Gastroesophageal sphincter (tissue), 3 donors: Measurements from ENCODE around the gene TP53BP1.

Source experiments
- CTCF ChIP-seq, 4 experiments: fragments of 200-600 bp in 2 of 4; fragments of 450-650 bp in 2 of 4; sonication (generic) in 1 of 4; IDR thresholded peaks; one replicate each; pipeline ENCODE4 v1.5.1; 2017 to 2019; ENCODE audit warnings: antibody characterized with exemption in 4 of 4, mild to moderate bottlenecking in 2 of 4, moderate library complexity in 2 of 4
- EP300 ChIP-seq: sonication (generic); formaldehyde crosslinking; IDR thresholded peaks from one replicate; pipeline ENCODE4 v1.6.1; 2017; ENCODE audit warnings: antibody characterized with exemption, mild to moderate bottlenecking
- POLR2A ChIP-seq, 2 donors: fragments of 450-650 bp; IDR thresholded peaks; one replicate each; pipeline ENCODE4 v1.6.1; 2017; ENCODE audit warnings: antibody characterized with exemption in 2 of 2, mild to moderate bottlenecking in 2 of 2, moderate library complexity in 1 of 2
- POLR2AphosphoS5 ChIP-seq: sonication (generic); formaldehyde crosslinking; IDR thresholded peaks from one replicate; pipeline ENCODE4 v1.6.1; 2017; ENCODE audit warnings: antibody characterized with exemption

- TF ChIP-seq CTCF (IDR thresholded peaks at IDR 0.05) (no peak), POLR2AphosphoS5 (no peak), POLR2A (IDR thresholded peaks at IDR 0.05) (no peak), EP300 (no peak)
Observed at GRCh38 chr15:43404130-43404529, 88.8 kb downstream of the TP53BP1 start.
